Measurements from ENCODE around the gene GATC.
A peak's percentile ranks its signal among the peaks of the same experiment; 100 is the strongest.

The GATC gene

DNA sequence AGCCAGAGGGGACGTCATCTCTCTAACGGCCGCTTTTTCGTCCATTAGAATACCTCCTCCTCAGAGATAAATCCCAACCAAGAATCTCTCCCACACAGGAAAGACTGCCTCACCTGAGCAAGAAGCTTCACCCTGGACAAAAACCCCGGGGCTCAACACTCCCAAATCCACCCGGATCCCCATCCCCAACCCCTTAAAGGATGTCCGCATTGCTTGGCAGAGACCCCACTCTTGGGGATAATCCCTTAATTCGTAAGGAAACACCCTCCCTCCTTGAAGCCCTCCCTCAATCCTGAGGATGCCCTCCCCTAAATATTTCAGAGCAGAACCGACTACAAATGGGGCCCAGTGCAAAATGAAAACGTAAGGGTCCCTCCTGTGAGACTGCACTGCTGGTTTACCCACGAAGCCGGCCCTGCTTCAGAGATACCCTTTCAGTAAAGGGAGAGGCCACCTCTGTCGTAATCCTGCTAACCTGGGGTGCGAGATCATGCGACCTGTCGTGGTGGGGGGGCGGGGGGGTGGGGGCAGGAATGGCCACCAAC is 49.0 kb downstream of the GATC start:
- Histone ChIP-seq H3K9ac (ENCODE audit: low read length) (no peak overlapping the region), H3K36me3 (ENCODE audit: insufficient read depth, low read length) (peaks cover 31% of the 10 kb centered on the region), H3K27ac (ENCODE audit: low read depth, low read length) (no peak overlapping the region), H3K4me1 (ENCODE audit: insufficient read depth, low read length) (peaks cover 22% of the 10 kb centered on the region), H3K4me3 (ENCODE audit: low read depth in 1 of 2, low read length in 2 of 2) (peak overlapping the region; percentile 70 to 88), H3K27me3 (ENCODE audit: control insufficient read depth in 1 of 2, insufficient read depth in 2 of 2, low read length in 2 of 2) (no peaks in the 10 kb centered on the region), H3K9me3 (ENCODE audit: low read length) (no peaks in the 10 kb centered on the region)

DNA sequence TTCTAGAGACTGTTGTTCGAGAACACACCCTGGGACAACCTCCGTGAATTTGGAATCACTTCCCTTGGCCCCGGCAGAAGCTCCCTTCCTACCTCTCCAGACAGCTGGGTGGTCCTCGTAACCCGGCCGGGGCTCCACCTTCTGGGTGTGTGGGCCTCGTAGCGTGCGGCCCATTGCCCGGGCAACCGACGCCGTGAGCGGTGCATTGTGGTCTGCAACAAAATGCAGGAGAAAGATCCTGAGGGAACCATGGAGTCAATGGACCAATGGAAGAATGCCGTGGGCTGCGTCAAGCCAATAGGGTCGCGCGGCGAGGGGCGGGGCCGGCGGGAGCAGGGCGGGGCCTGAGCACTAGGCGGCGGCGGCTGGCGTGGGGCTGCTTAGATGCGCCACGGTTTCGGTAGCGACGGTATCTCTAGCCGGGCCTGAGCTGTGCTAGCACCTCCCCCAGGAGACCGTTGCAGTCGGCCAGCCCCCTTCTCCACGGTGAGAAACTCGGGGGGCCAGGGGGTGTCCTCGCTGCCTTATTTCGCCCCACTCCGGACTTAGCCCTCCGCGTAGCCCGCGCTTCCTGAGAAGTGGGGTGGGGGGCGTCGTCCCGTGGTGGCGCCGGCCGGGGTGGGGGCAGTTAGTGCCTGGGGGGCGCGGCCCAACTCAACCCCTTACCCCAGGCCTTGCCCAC is 49.6 kb downstream of the GATC start, which contains the start of gene DYNLL1:
TSS of gene DYNLL1 (plus strand) at position 383 of the 682 bp plus-strand sequence. CDS start 309 bp downstream, outside the sequence.
- Histone ChIP-seq H3K36me3 (ENCODE audit: insufficient read depth, low read length) (peaks cover 30% of the 10 kb centered on the region), H3K9me3 (ENCODE audit: low read length) (no peaks in the 10 kb centered on the region), H3K27ac (ENCODE audit: low read depth, low read length) (peak within 1 kb of the TSS; percentile 92), H3K4me1 (ENCODE audit: insufficient read depth, low read length) (peaks cover 22% of the 10 kb centered on the region), H3K27me3 (ENCODE audit: control insufficient read depth in 1 of 2, insufficient read depth in 2 of 2, low read length in 2 of 2) (no peaks in the 10 kb centered on the region), H3K9ac (ENCODE audit: low read length) (peak within 1 kb of the TSS; percentile 23), H3K4me3 (ENCODE audit: low read depth in 1 of 2, low read length in 2 of 2) (peak within 1 kb of the TSS; percentile 70 to 88)

DNA sequence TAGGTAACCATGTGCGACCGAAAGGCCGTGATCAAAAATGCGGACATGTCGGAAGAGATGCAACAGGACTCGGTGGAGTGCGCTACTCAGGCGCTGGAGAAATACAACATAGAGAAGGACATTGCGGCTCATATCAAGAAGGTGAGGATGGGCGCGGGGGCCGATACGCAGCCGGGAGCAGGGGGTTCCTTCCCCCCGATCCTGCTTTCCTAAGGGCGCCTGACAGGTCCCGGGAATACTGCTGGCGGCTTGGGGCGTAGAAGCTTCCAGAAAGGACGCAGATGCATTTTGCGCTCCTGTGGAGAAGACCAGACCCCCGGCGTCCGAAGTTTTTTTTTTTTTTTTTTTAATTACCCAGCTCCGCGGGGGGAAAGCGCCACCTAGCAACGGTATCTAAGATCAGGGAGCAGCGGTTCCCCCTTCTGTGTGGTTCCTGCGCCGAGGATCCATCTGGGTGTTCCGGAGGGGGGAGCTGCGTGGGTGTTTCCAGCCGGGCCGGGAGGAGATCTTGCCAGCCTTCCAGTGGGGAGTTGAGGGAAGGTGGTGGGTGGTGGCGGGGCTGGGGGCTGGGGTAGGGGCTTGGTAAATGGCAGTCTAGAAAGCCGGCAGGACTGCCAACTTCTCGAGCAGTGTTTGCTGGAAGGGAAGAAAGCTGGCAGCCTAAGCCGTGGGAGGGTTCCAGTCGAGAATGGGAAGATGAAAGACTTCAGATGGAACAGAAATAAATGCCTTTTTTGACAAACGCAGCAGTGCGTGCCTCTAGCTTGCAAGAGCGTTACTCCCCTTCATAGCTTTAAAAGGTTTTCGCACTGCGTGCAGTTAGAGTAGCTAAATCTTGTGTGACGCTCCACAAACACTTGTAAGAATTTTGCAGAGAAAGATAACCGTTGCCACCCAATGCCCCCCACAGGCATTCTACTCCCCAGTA is 50.4 kb downstream of the GATC start:
- Histone ChIP-seq H3K9me3 (ENCODE audit: low read length) (no peaks in the 10 kb centered on the region), H3K27ac (ENCODE audit: low read depth, low read length) (peak overlapping the region; percentile 92), H3K27me3 (ENCODE audit: control insufficient read depth in 1 of 2, insufficient read depth in 2 of 2, low read length in 2 of 2) (no peaks in the 10 kb centered on the region), H3K4me1 (ENCODE audit: insufficient read depth, low read length) (peaks cover 22% of the 10 kb centered on the region), H3K9ac (ENCODE audit: low read length) (peak overlapping the region; percentile 23), H3K4me3 (ENCODE audit: low read depth in 1 of 2, low read length in 2 of 2) (peak overlapping the region; percentile 70 to 88), H3K36me3 (ENCODE audit: insufficient read depth, low read length) (peaks cover 24% of the 10 kb centered on the region)

GRCh38 chr12:120497524-120498150 is 51.4 kb downstream of the GATC start:
- Histone ChIP-seq H3K9ac (ENCODE audit: low read length) (peak overlapping the region; percentile 23), H3K4me1 (ENCODE audit: insufficient read depth, low read length) (peaks cover 22% of the 10 kb centered on the region), H3K27me3 (ENCODE audit: control insufficient read depth in 1 of 2, insufficient read depth in 2 of 2, low read length in 2 of 2) (no peaks in the 10 kb centered on the region), H3K9me3 (ENCODE audit: low read length) (no peaks in the 10 kb centered on the region), H3K4me3 (ENCODE audit: low read depth in 1 of 2, low read length in 2 of 2) (peak overlapping the region; percentile 70 to 88), H3K36me3 (ENCODE audit: insufficient read depth, low read length) (peaks cover 24% of the 10 kb centered on the region), H3K27ac (ENCODE audit: low read depth, low read length) (peak overlapping the region; percentile 92)

GRCh38 chr12:120498870-120499515 is 52.7 kb downstream of the GATC start:
- no peaks in the 10 kb centered on the region for H3K27me3 ChIP-seq (ENCODE audit: control insufficient read depth in 1 of 2, insufficient read depth in 2 of 2, low read length in 2 of 2)
- no peak overlapping the region for H3K27ac ChIP-seq (ENCODE audit: low read depth, low read length)
- H3K36me3 ChIP-seq (ENCODE audit: insufficient read depth, low read length), result peaks cover 34% of the 10 kb centered on the region
- no peaks in the 10 kb centered on the region for H3K9me3 ChIP-seq (ENCODE audit: low read length)
- H3K9ac ChIP-seq (ENCODE audit: low read length), result no peak overlapping the region
- H3K4me1 ChIP-seq (ENCODE audit: insufficient read depth, low read length), result peaks cover 22% of the 10 kb centered on the region
- H3K4me3 ChIP-seq (ENCODE audit: low read depth in 1 of 2, low read length in 2 of 2), result no peak overlapping the region

DNA sequence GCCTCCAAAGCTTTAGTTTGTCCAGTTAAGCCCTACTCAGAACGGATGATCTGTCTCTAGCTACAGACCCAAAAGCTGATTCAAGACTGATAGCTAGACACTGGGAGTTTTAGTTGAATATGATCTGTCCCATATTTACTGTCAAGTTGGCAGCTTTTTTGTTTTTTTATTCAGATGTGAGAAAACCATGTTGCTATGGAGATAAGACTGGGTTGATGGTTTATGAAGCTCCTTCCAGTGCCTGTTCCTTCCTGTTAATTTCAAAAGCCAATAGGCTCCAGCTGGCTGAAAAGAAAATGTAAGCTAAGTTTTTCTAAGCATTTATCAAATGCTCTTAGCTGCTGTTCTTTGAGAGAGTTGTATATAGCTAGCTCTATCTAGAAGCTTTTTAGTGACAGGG is 54.3 kb downstream of the GATC start:
- no peaks in the 10 kb centered on the region for H3K27me3 ChIP-seq (ENCODE audit: control insufficient read depth in 1 of 2, insufficient read depth in 2 of 2, low read length in 2 of 2)
- H3K9me3 ChIP-seq (ENCODE audit: low read length), result no peaks in the 10 kb centered on the region
- peaks cover 42% of the 10 kb centered on the region for H3K36me3 ChIP-seq (ENCODE audit: insufficient read depth, low read length)
- H3K4me3 ChIP-seq (ENCODE audit: low read depth in 1 of 2, low read length in 2 of 2), result no peak overlapping the region
- H3K4me1 ChIP-seq (ENCODE audit: insufficient read depth, low read length), result peaks cover 17% of the 10 kb centered on the region
- H3K9ac ChIP-seq (ENCODE audit: low read length), result no peak overlapping the region
- no peak overlapping the region for H3K27ac ChIP-seq (ENCODE audit: low read depth, low read length)

- Histone ChIP-seq H3K9me3 (ENCODE audit: low read length) (no peaks in the 10 kb centered on the region), H3K27me3 (ENCODE audit: control insufficient read depth in 1 of 2, insufficient read depth in 2 of 2, low read length in 2 of 2) (no peaks in the 10 kb centered on the region), H3K9ac (ENCODE audit: low read length) (no peak overlapping the region), H3K27ac (ENCODE audit: low read depth, low read length) (no peak overlapping the region), H3K4me1 (ENCODE audit: insufficient read depth, low read length) (no peaks in the 10 kb centered on the region), H3K36me3 (ENCODE audit: insufficient read depth, low read length) (peaks cover 47% of the 10 kb centered on the region), H3K4me3 (ENCODE audit: low read depth in 1 of 2, low read length in 2 of 2) (no peak overlapping the region)
Observed at GRCh38 chr12:120504587-120504986, 58.3 kb downstream of the GATC start.

GRCh38 chr12:120508537-120508936 is 62.3 kb downstream of the GATC start:
- H3K9me3 ChIP-seq (ENCODE audit: low read length), result no peaks in the 10 kb centered on the region
- H3K27me3 ChIP-seq (ENCODE audit: control insufficient read depth in 1 of 2, insufficient read depth in 2 of 2, low read length in 2 of 2), result no peaks in the 10 kb centered on the region
- peaks cover 46% of the 10 kb centered on the region for H3K36me3 ChIP-seq (ENCODE audit: insufficient read depth, low read length)
- H3K4me3 ChIP-seq (ENCODE audit: low read depth in 1 of 2, low read length in 2 of 2), result no peak overlapping the region
- H3K9ac ChIP-seq (ENCODE audit: low read length), result no peak overlapping the region
- no peak overlapping the region for H3K27ac ChIP-seq (ENCODE audit: low read depth, low read length)
- no peaks in the 10 kb centered on the region for H3K4me1 ChIP-seq (ENCODE audit: insufficient read depth, low read length)
